ENCODE measurements around the gene ZNF593.

The ZNF593 gene

DNA sequence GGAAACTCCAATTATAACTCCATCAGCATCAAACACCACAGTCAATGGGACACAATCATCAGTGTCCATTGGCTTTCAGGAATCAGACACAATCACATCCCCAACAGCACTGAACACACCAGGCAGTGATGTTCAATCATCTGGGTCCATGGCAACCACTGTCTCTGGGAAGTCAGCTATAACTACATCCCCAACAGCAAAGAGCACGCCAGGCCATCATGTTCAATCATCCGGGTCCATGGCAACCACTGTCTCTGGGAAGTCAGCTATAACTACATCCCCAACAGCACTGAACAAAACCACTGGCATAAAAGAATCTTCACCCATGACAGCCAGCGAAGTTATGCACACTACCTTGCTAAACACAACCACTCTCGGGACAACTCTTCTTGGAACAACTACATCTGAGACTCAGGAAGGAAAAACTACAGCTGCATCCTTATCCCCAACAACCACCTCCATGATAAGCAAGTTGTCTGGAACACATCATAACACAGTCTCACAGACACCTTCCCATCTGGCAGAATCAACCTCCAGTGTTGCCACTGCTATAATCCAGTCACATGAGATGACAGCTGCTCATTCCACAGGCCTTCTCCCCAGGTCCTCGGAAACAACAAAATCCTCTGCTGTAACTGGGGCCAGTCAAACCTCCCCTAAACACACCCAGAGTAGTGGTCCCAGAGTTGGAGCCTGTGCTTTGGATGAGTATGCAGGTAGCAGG is 40.6 kb downstream of the ZNF593 start:
- no peak for DNase-seq (ENCODE audit: low read depth)

DNA sequence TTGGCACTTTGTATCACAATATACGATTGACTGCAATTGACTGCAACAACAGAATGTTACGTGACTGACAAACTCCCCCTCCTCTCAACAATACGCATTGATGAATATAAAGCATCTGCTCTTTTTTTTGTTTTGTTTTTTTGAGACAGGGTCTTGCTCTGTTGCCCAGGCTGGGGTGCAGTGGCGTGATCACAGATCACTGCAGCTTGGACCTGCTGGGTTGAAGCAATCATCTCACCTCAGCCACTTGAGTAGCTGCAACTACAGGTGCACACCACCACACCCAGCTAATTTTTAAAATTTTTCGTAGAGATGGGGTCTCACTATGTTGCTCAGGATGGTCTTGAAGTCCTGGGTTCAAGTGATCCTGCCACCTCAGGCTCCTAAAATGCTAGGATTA is 43.0 kb downstream of the ZNF593 start:
- no peak for DNase-seq (ENCODE audit: low read depth)

DNA sequence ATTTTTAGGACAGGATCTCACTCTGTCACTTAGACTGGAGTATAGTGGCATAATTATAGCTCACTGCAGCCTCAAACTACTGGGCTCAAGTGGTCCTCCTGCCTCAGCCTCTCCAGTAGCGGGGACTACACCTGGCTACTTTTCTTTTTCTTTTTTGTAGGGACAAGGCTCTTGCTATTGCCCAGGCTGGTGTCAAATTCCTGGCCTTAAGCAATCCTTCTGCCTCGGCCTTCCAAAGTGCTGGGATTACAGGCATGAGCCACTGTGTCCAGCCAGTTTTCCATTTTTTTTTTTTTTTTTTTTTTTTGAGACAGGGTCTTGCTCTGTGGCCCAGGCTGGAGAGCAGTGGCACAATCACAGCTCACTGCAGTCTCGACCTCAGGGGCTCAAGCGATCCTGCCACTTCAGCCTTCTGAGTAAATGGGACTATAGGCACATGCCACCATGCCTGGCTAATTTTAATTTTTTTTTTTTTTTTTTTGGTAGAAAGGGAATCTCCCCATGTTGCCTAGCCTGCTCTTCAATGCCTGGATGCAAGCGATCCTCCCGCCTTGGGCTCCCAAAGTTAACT is 43.7 kb downstream of the ZNF593 start:
- DNase-seq (ENCODE audit: low read depth), result no peak

DNA sequence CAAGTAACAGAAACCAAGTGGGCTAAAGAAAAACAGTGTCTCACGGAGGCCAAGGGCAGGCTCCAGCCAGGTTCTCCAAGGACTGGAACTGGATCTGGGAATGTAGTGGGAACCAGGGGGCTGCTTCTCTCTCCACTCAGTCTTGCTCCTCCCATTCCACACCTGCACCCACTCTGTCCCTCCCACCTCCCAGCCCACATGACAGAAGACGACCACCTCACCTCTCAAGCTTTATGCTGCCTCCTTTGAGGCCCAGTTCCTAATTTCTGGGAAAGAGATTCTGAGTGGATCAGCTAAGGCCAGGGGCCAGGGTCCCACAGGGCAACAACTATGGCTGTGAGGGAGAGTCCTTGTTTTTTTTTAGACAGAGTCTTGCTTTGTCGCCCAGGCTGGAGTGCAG is 45.5 kb downstream of the ZNF593 start:
- no peak for DNase-seq (ENCODE audit: low read depth)

DNA sequence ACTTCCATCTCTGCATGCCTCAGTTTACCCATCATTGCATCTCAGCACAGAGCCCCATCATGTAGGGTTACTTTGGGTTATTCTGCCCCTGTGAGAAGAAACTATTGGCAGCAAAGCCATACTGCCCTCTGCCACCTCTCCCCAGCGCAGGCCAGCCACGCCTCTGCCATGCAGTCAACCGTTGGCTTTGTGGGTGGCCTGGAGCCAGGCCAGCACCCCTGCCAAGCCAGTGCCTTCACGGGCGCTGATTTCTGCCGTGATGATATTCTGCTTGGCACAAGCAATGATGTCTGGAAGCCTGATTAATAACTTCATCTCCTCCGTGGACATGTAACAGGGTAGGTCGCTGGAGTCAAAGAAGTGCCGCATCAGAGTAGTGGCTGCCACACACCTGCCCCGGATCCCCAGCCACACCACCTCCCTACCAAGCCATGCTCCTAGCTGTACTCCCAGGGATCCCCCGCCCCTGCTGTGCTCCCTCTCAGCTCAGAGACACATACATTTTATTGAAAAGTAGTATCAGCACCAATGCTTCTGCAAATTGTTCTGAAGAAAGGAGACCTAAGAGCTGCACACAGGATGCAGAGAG is 49.3 kb downstream of the ZNF593 start:
- DNase-seq (ENCODE audit: low read depth), result no peak
